ENCODE data around the gene AGPAT2.

The AGPAT2 gene

DNA sequence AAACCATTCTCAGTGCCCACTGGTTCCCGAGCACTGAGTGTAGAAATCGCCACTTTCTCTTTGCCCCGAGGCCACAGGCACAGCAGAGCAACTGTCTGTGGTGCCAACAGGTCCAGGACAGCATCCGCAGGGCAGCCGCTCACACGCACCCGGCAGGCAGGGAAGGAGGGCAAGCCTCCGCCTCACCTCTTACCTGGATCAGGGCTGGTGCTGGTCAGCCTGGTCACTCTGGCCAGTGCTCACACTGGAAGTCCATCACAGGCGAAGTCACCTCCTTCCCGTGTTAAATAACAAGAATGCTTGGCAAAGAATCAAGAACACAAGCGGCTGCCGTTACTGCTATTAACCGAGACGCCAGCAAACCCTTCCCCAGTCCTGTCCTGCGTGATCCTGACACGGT is 38.9 kb upstream of the AGPAT2 start:
- TF ChIP-seq ESRRG (CRISPR knock-in tag; IDR thresholded peaks at IDR 0.05): no peak
- no peak for TF ChIP-seq SNAI2 (CRISPR knock-in tag; IDR thresholded peaks at IDR 0.05)
- TF ChIP-seq, protein P1, sequence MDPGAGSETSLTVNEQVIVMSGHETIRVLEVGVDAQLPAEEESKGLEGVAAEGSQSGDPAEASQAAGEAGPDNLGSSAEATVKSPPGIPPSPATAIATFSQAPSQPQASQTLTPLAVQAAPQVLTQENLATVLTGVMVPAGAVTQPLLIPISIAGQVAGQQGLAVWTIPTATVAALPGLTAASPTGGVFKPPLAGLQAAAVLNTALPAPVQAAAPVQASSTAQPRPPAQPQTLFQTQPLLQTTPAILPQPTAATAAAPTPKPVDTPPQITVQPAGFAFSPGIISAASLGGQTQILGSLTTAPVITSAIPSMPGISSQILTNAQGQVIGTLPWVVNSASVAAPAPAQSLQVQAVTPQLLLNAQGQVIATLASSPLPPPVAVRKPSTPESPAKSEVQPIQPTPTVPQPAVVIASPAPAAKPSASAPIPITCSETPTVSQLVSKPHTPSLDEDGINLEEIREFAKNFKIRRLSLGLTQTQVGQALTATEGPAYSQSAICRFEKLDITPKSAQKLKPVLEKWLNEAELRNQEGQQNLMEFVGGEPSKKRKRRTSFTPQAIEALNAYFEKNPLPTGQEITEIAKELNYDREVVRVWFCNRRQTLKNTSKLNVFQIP (CRISPR knock-in tag; IDR thresholded peaks at IDR 0.05; ENCODE audit: borderline replicate concordance, low read depth): no peak
- TF ChIP-seq TOX (CRISPR knock-in tag; IDR thresholded peaks at IDR 0.05; ENCODE audit: borderline replicate concordance): no peak
- TF ChIP-seq ZNF70 (CRISPR knock-in tag; IDR thresholded peaks at IDR 0.05): no peak
- TF ChIP-seq RARB (CRISPR knock-in tag; IDR thresholded peaks at IDR 0.05): no peak
- no peak for TF ChIP-seq ZFP3 (CRISPR knock-in tag; IDR thresholded peaks at IDR 0.05)
- TF ChIP-seq BACH2 (CRISPR knock-in tag; IDR thresholded peaks at IDR 0.05; ENCODE audit: borderline replicate concordance): no peak
- no peak for TF ChIP-seq ZNF8 (CRISPR knock-in tag; IDR thresholded peaks at IDR 0.05)
- no peak for TF ChIP-seq OSR1 (CRISPR knock-in tag; IDR thresholded peaks at IDR 0.05)
- no peak for TF ChIP-seq ZC3H10 (CRISPR knock-in tag; IDR thresholded peaks at IDR 0.05)
- TF ChIP-seq, protein P2, sequence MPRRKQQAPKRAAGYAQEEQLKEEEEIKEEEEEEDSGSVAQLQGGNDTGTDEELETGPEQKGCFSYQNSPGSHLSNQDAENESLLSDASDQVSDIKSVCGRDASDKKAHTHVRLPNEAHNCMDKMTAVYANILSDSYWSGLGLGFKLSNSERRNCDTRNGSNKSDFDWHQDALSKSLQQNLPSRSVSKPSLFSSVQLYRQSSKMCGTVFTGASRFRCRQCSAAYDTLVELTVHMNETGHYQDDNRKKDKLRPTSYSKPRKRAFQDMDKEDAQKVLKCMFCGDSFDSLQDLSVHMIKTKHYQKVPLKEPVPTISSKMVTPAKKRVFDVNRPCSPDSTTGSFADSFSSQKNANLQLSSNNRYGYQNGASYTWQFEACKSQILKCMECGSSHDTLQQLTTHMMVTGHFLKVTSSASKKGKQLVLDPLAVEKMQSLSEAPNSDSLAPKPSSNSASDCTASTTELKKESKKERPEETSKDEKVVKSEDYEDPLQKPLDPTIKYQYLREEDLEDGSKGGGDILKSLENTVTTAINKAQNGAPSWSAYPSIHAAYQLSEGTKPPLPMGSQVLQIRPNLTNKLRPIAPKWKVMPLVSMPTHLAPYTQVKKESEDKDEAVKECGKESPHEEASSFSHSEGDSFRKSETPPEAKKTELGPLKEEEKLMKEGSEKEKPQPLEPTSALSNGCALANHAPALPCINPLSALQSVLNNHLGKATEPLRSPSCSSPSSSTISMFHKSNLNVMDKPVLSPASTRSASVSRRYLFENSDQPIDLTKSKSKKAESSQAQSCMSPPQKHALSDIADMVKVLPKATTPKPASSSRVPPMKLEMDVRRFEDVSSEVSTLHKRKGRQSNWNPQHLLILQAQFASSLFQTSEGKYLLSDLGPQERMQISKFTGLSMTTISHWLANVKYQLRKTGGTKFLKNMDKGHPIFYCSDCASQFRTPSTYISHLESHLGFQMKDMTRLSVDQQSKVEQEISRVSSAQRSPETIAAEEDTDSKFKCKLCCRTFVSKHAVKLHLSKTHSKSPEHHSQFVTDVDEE (CRISPR knock-in tag; IDR thresholded peaks at IDR 0.05): no peak
- TF ChIP-seq CSDC2 (CRISPR knock-in tag; IDR thresholded peaks at IDR 0.05): no peak
- TF ChIP-seq, protein P3, sequence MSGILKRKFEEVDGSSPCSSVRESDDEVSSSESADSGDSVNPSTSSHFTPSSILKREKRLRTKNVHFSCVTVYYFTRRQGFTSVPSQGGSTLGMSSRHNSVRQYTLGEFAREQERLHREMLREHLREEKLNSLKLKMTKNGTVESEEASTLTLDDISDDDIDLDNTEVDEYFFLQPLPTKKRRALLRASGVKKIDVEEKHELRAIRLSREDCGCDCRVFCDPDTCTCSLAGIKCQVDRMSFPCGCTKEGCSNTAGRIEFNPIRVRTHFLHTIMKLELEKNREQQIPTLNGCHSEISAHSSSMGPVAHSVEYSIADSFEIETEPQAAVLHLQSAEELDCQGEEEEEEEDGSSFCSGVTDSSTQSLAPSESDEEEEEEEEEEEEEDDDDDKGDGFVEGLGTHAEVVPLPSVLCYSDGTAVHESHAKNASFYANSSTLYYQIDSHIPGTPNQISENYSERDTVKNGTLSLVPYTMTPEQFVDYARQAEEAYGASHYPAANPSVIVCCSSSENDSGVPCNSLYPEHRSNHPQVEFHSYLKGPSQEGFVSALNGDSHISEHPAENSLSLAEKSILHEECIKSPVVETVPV (CRISPR knock-in tag; IDR thresholded peaks at IDR 0.05): no peak
- TF ChIP-seq, protein P4, sequence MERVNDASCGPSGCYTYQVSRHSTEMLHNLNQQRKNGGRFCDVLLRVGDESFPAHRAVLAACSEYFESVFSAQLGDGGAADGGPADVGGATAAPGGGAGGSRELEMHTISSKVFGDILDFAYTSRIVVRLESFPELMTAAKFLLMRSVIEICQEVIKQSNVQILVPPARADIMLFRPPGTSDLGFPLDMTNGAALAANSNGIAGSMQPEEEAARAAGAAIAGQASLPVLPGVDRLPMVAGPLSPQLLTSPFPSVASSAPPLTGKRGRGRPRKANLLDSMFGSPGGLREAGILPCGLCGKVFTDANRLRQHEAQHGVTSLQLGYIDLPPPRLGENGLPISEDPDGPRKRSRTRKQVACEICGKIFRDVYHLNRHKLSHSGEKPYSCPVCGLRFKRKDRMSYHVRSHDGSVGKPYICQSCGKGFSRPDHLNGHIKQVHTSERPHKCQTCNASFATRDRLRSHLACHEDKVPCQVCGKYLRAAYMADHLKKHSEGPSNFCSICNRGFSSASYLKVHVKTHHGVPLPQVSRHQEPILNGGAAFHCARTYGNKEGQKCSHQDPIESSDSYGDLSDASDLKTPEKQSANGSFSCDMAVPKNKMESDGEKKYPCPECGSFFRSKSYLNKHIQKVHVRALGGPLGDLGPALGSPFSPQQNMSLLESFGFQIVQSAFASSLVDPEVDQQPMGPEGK (CRISPR knock-in tag; IDR thresholded peaks at IDR 0.05; ENCODE audit: borderline replicate concordance): no peak
- no peak for TF ChIP-seq ZFP30 (CRISPR knock-in tag; IDR thresholded peaks at IDR 0.05)
- no peak for TF ChIP-seq ARNTL (CRISPR knock-in tag; IDR thresholded peaks at IDR 0.05; ENCODE audit: borderline replicate concordance, low read depth)
- TF ChIP-seq GLIS3 (CRISPR knock-in tag; IDR thresholded peaks at IDR 0.05): no peak
- no peak for ATAC-seq

DNA sequence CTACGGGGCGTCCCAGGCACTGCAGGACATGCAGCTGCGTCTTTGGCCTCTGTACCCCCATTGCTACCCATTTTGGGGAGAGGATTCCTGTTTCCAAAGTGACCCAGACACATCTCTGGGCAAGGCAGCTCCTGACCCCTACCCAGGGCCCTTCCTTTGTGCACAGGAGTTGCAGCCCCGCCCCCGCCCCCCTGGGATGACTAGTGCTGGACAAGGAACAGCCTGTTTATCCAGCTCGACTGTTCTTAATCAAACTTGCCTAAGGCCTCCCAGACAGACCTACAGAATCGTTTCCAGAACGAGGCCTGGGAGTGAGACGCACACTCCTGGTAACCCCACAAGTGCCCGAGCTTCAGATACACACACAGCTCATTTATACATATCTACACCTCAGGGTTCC is 38.4 kb upstream of the AGPAT2 start:
- TF ChIP-seq, protein P1 (CRISPR knock-in tag; IDR thresholded peaks at IDR 0.05; ENCODE audit: borderline replicate concordance, low read depth): no peak
- TF ChIP-seq BACH2 (CRISPR knock-in tag; IDR thresholded peaks at IDR 0.05; ENCODE audit: borderline replicate concordance): no peak
- ATAC-seq: no peak

DNA sequence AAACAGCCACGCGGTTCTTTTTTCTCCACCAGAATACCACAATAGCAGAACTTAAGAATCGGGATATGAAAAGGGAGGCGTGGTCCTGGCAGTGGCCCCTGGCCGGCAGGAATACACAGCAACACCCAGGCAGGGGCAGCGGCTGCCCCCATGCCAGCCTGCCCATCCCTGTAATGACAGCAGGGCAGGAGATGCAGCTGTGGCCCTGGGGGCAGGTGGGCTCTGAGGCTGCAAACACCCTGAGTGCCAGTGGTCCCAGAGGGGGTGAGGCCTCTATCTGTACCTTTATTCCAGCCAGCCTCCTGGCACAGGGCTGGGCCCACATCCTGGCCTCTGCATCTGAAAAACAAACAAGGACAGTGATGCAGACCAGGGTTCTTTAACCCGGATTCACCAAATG is 37.5 kb upstream of the AGPAT2 start:
- no peak for TF ChIP-seq ISL1 (CRISPR knock-in tag; IDR thresholded peaks at IDR 0.05)
- no peak for TF ChIP-seq ARNTL (CRISPR knock-in tag; IDR thresholded peaks at IDR 0.05; ENCODE audit: borderline replicate concordance, low read depth)
- no peak for TF ChIP-seq BACH2 (CRISPR knock-in tag; IDR thresholded peaks at IDR 0.05; ENCODE audit: borderline replicate concordance)
- TF ChIP-seq, protein P1 (CRISPR knock-in tag; IDR thresholded peaks at IDR 0.05; ENCODE audit: borderline replicate concordance, low read depth): no peak
- TF ChIP-seq GLIS3 (CRISPR knock-in tag; IDR thresholded peaks at IDR 0.05): no peak
- no peak for TF ChIP-seq ZNF8 (CRISPR knock-in tag; IDR thresholded peaks at IDR 0.05)
- TF ChIP-seq, protein P2 (CRISPR knock-in tag; IDR thresholded peaks at IDR 0.05): no peak
- TF ChIP-seq ZFP3 (CRISPR knock-in tag; IDR thresholded peaks at IDR 0.05): no peak
- no peak for ATAC-seq

Measured in SK-N-SH treated with all-trans-retinoic acid at 6 μM for 48 hours (cell line).